GOT3 (cell line): Measurements from ENCODE around the gene STRIP1.

Source experiments
- DNase-seq: peaks from one replicate; lab custom pipeline; 2025; ENCODE audit warnings: mixed read lengths; lab: John Stamatoyannopoulos, UW

STRIP1 gene

GRCh38 chr1:110097507-110098221, 63.2 kb downstream of the STRIP1 start:
- DNase-seq, result no peak

GRCh38 chr1:110098222-110099026, 64.0 kb downstream of the STRIP1 start:
- DNase-seq, result no peak

DNA sequence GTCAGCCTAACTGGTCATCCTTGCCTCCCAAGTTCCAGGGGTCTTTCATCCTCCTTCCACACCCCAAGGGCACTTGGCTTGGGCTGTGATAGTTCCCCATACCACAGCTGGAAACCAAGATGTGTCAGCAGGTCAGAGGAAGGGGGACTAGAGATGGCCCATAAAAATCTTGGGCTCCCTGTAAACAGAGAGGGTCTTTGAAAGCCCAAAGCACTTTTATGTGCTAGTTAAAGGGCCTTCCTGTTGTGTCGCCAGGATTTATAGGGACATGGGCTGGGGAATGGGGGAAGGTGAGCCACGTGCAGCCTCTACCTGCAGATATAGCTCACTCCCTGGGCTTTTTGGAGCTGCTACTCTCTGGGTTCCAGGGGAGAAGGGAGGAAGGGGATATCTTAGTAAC, 65.9 kb downstream of the STRIP1 start:
- DNase-seq, result no peak

DNA sequence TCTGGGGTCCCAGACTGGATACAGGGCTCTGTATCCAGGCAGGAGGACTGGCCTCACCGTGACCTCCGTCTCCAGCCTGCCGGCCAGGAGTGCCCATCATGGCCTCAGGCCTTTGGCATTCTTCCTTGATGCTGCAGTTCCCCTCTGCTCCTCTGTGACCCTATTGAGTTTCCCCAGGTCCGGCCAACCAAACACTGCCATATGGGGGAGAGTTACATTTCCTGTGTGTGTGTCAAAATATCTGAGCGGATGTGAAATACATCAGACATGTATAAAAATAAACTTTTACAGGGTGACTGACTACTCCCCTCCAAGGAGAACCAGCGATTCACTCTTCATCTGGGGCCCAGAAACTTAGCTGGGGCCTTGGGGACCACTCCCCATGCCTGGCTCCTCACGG, 67.7 kb downstream of the STRIP1 start:
- no peak for DNase-seq
